MM.1S (cell line): ENCODE data around the gene LYG2.

ENCODE experiments used
- CTCF ChIP-seq: fragments of 300-600 bp; sonication (generic); IDR thresholded peaks from 2 replicates; pipeline ENCODE4 v1.5.1; 2016; ENCODE audit warnings: antibody characterized with exemption, low read length, mixed read lengths
- EZH2 ChIP-seq: fragments of 300-600 bp; sonication (generic); optimal IDR thresholded peaks from 2 replicates; pipeline ENCODE3; 2017; ENCODE audit warnings: low read depth, mild to moderate bottlenecking, antibody characterized with exemption, low read length, mixed read lengths
- EZH2phosphoT487 ChIP-seq: fragments of 300-600 bp; sonication (generic); IDR thresholded peaks from 2 replicates; pipeline ENCODE4 v1.6.1; 2018; ENCODE audit warnings: antibody characterized with exemption, low read length

- no peak for TF ChIP-seq CTCF
- TF ChIP-seq EZH2, result no peak
- no peak for TF ChIP-seq EZH2phosphoT487
These were observed 16.9 kb downstream of the LYG2 start for GRCh38 chr2:99238599-99238998.
